GM21515 (cell line): ENCODE data around the gene DNAAF5.
"Not testable (repeated sequence)": the region's sequence is repeated elsewhere in the genome, so short reads cannot be mapped to it uniquely, and the experiment has no call there.

ENCODE experiments used
- ATAC-seq: cut with Tn5 transposase; IDR thresholded peaks from one replicate; pipeline ENCODE4 v1.9.1; 2021; ENCODE audit not compliant: unreplicated experiment

Gene DNAAF5

GRCh38 chr7:745431-746154 lies 19.1 kb downstream of the DNAAF5 start:
- no peak for ATAC-seq

- no peak for ATAC-seq
Observed at GRCh38 chr7:746155-747061, 19.9 kb downstream of the DNAAF5 start.

GRCh38 chr7:747186-747585 lies 20.7 kb downstream of the DNAAF5 start:
- ATAC-seq: no peak

GRCh38 chr7:748446-748845 lies 21.9 kb downstream of the DNAAF5 start:
- ATAC-seq: no peak

- no peak for ATAC-seq
Observed at GRCh38 chr7:749140-749551, 22.6 kb downstream of the DNAAF5 start.

- no peak for ATAC-seq
Observed at GRCh38 chr7:750111-750905, 23.8 kb downstream of the DNAAF5 start.

GRCh38 chr7:751826-752225 lies 25.3 kb downstream of the DNAAF5 start:
- no peak for ATAC-seq

GRCh38 chr7:752256-752655 lies 25.8 kb downstream of the DNAAF5 start:
- ATAC-seq: not testable (repeated sequence)

- ATAC-seq: no peak
Observed at GRCh38 chr7:753190-753589, 26.7 kb downstream of the DNAAF5 start.

GRCh38 chr7:754531-755412 lies 28.3 kb downstream of the DNAAF5 start:
- ATAC-seq: no peak

- ATAC-seq: no peak
Observed at GRCh38 chr7:755413-755805, 28.9 kb downstream of the DNAAF5 start.

GRCh38 chr7:756231-756927 lies 29.9 kb downstream of the DNAAF5 start:
- no peak for ATAC-seq

GRCh38 chr7:756928-757560 lies 30.5 kb downstream of the DNAAF5 start:
- ATAC-seq: no peak

- ATAC-seq: no peak
Observed at GRCh38 chr7:757741-758163, 31.3 kb downstream of the DNAAF5 start.

GRCh38 chr7:759569-759968 lies 33.1 kb downstream of the DNAAF5 start:
- no peak for ATAC-seq

- no peak for ATAC-seq
Observed at GRCh38 chr7:760006-760405, 33.5 kb downstream of the DNAAF5 start.

GRCh38 chr7:761101-761500 lies 34.6 kb downstream of the DNAAF5 start:
- no peak for ATAC-seq

- no peak for ATAC-seq
Observed at GRCh38 chr7:761631-762030, 35.1 kb downstream of the DNAAF5 start.

GRCh38 chr7:762885-763284 lies 36.4 kb downstream of the DNAAF5 start:
- no peak for ATAC-seq
